KMS-11 (cell line): Measurements from ENCODE around the gene INVS.

Experiments
- H2AFZ ChIP-seq: fragments of 200-600 bp; sonication (generic); 2 replicates; pipeline ENCODE4 v1.6.1; 2016; ENCODE audit warnings: antibody characterized with exemption, mixed run types, low read depth
- H3K27ac ChIP-seq: fragments of 200-600 bp; sonication (generic); 2 replicates; pipeline ENCODE4 v1.6.1; 2016; ENCODE audit warnings: mild to moderate bottlenecking, mixed run types
- H3K27me3 ChIP-seq: fragments of 200-600 bp; sonication (generic); 2 replicates; pipeline ENCODE4 v1.6.1; 2017; ENCODE audit warnings: mild to moderate bottlenecking, low read depth, mixed run types, moderate library complexity; ENCODE audit not compliant: insufficient read depth
- H3K36me3 ChIP-seq: fragments of 200-600 bp; sonication (generic); 2 replicates; pipeline ENCODE4 v1.6.1; 2017; ENCODE audit warnings: mild to moderate bottlenecking, mixed run types; ENCODE audit not compliant: insufficient read depth
- H3K4me1 ChIP-seq: fragments of 200-600 bp; sonication (generic); 2 replicates; pipeline ENCODE4 v1.6.1; 2016; ENCODE audit warnings: mild to moderate bottlenecking, low read depth, mixed run types; ENCODE audit not compliant: poor library complexity, severe bottlenecking
- H3K4me2 ChIP-seq: fragments of 200-600 bp; sonication (generic); 2 replicates; pipeline ENCODE4 v1.7.0; 2016; ENCODE audit warnings: mild to moderate bottlenecking, mixed run types
- H3K4me3 ChIP-seq: fragments of 200-600 bp; sonication (generic); IDR thresholded peaks from 2 replicates; pipeline ENCODE4 v1.6.1; 2017; ENCODE audit warnings: low read depth, low read length, mixed read lengths; ENCODE audit not compliant: insufficient read depth
- H3K79me2 ChIP-seq: fragments of 200-600 bp; sonication (generic); 2 replicates; pipeline ENCODE4 v1.6.1; 2016; ENCODE audit warnings: low read depth, mixed run types; ENCODE audit not compliant: insufficient read depth
- H3K9ac ChIP-seq: fragments of 200-600 bp; sonication (generic); 2 replicates; pipeline ENCODE4 v1.6.1; 2016; ENCODE audit warnings: mild to moderate bottlenecking, mixed run types
- H4K20me1 ChIP-seq: fragments of 200-600 bp; sonication (generic); 2 replicates; pipeline ENCODE4 v1.6.1; 2016; ENCODE audit warnings: mild to moderate bottlenecking, mixed run types; ENCODE audit not compliant: insufficient read depth
- TF ChIP-seq, protein P1 (sequence below): fragments of 200-600 bp; sonication (generic); conservative IDR thresholded peaks from 2 replicates; pipeline ENCODE4 v1.6.1; 2017; ENCODE audit warnings: low read depth, mild to moderate bottlenecking, antibody characterized with exemption, low read length, moderate library complexity, mixed read lengths

The INVS gene

DNA sequence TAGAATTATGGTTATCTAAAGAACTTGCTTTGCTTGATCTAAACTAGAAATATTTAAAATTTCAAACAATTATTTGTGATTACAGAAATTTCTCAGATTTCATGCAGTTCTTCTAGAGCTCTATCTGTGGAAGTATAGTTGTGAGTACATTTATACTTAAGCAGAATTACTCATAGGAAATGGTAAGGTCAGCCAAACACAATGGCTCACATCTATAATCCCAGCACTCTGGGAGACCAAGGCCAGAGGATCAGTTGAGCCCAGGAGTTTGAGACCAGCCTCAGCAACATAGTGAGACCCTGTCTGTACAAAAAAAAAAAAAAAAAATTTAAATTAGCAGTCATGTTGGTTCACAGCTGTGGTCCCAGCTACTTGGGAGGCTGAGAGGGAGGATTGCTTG, 71.0 kb downstream of the INVS start:
- no peak overlapping the region for H3K4me2 ChIP-seq
- no peaks in the 10 kb centered on the region for H3K36me3 ChIP-seq
- H3K4me1 ChIP-seq, result no peaks in the 10 kb centered on the region
- H3K9ac ChIP-seq, result no peak overlapping the region
- H3K27me3 ChIP-seq, result no peaks in the 10 kb centered on the region
- no peaks in the 10 kb centered on the region for H3K79me2 ChIP-seq
- H3K27ac ChIP-seq, result no peak overlapping the region
- TF ChIP-seq, protein P1, sequence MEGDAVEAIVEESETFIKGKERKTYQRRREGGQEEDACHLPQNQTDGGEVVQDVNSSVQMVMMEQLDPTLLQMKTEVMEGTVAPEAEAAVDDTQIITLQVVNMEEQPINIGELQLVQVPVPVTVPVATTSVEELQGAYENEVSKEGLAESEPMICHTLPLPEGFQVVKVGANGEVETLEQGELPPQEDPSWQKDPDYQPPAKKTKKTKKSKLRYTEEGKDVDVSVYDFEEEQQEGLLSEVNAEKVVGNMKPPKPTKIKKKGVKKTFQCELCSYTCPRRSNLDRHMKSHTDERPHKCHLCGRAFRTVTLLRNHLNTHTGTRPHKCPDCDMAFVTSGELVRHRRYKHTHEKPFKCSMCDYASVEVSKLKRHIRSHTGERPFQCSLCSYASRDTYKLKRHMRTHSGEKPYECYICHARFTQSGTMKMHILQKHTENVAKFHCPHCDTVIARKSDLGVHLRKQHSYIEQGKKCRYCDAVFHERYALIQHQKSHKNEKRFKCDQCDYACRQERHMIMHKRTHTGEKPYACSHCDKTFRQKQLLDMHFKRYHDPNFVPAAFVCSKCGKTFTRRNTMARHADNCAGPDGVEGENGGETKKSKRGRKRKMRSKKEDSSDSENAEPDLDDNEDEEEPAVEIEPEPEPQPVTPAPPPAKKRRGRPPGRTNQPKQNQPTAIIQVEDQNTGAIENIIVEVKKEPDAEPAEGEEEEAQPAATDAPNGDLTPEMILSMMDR, result no peak
- H2AFZ ChIP-seq, result no peak overlapping the region
- H4K20me1 ChIP-seq, result no peaks in the 10 kb centered on the region
- H3K4me3 ChIP-seq, result no peak overlapping the region

DNA sequence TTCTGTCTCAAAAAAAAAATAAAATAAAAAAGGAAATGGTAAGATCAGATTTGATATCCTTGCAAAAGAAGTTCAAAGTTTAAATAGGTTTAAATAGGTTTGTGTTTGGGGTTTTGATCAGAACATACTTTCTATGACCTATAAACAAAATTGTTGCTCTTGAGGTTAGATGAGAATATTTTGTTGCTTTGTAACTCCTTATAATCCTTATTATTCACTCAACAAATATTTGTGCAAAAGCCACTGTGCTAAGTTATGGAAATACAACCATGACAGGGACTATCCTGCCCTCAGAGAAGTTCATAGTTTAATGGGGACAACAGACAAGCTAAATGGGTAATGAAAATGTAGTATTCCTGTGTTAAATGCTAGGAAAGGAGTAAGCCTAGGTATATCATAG, 71.5 kb downstream of the INVS start:
- no peaks in the 10 kb centered on the region for H4K20me1 ChIP-seq
- no peak overlapping the region for H3K9ac ChIP-seq
- H3K4me3 ChIP-seq, result no peak overlapping the region
- no peaks in the 10 kb centered on the region for H3K79me2 ChIP-seq
- H3K27me3 ChIP-seq, result no peaks in the 10 kb centered on the region
- H3K36me3 ChIP-seq, result no peaks in the 10 kb centered on the region
- TF ChIP-seq, protein P1, result no peak
- no peak overlapping the region for H2AFZ ChIP-seq
- H3K27ac ChIP-seq, result no peak overlapping the region
- H3K4me2 ChIP-seq, result no peak overlapping the region
- H3K4me1 ChIP-seq, result no peaks in the 10 kb centered on the region

DNA sequence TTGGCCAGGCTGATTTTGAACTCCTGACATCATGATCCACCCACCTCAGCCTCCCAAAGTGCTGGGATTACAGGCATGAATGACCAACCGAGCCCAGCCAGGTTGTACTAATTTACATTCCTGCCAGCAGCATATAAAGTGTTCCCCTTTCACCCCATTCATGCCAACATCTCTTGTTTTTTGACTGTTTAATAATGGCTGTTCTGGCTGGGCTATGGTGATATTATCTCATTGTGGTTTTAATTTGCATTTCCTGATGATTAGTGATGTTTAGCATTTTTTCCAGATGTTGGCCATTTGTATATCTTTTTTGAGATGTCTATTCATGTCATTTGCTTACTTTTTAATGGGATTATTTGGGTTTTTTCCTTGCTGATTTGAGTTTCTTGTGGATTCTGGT, 87.3 kb downstream of the INVS start:
- Histone ChIP-seq H3K9ac (no peak overlapping the region), H3K4me1 (no peaks in the 10 kb centered on the region), H4K20me1 (no peaks in the 10 kb centered on the region), H3K36me3 (no peaks in the 10 kb centered on the region), H2AFZ (no peak overlapping the region), H3K79me2 (no peaks in the 10 kb centered on the region), H3K4me2 (no peak overlapping the region), H3K27me3 (no peaks in the 10 kb centered on the region), H3K4me3 (no peak overlapping the region), H3K27ac (no peak overlapping the region)
- TF ChIP-seq, protein P1, result no peak

DNA sequence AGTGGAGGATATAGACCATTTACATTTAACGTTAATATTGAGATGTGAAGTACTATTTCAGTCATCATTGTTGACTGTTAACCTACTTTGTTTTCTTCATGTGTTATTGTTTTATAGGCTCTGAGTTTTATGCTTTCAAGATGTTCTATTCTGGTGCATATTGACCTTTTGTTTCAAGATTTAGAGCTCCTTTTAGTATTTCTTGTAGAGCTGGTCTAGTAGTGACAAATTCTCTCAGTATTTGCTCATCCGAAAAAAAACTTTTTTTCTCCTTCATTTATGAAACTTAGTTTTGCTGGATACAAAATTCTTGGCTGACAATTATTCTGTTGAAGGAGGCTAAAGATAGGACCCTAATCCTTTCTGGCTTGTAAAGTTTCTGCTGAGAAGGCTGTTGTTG, 91.3 kb downstream of the INVS start:
- H4K20me1 ChIP-seq, result no peaks in the 10 kb centered on the region
- H3K4me1 ChIP-seq, result no peaks in the 10 kb centered on the region
- no peak overlapping the region for H3K27ac ChIP-seq
- H3K9ac ChIP-seq, result no peak overlapping the region
- H3K4me2 ChIP-seq, result no peak overlapping the region
- TF ChIP-seq, protein P1, result no peak
- no peaks in the 10 kb centered on the region for H3K36me3 ChIP-seq
- no peak overlapping the region for H3K4me3 ChIP-seq
- no peaks in the 10 kb centered on the region for H3K27me3 ChIP-seq
- no peak overlapping the region for H2AFZ ChIP-seq
- H3K79me2 ChIP-seq, result no peaks in the 10 kb centered on the region

DNA sequence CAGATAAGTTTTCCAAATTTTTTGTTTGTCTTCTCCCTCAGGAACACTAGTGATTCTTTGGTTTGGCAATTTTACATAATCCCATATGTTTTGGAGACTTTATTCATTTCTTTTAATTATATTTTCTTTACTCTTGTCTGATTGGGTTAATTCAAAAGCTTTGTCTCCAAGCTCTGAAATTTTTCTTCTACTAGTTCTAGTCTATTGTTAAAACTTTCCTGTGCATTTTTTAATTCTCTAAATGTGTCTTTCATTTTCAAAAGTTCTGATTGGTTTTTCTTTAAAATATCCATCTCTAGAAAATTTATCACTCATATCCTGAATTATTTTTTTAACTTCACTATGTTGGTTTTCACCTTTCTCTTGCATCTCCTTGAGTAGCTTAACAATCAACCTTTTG, 92.2 kb downstream of the INVS start:
- H4K20me1 ChIP-seq, result no peaks in the 10 kb centered on the region
- no peak overlapping the region for H3K4me2 ChIP-seq
- H3K27ac ChIP-seq, result no peak overlapping the region
- no peaks in the 10 kb centered on the region for H3K79me2 ChIP-seq
- H3K36me3 ChIP-seq, result no peaks in the 10 kb centered on the region
- TF ChIP-seq, protein P1, result no peak
- H3K9ac ChIP-seq, result no peak overlapping the region
- no peaks in the 10 kb centered on the region for H3K4me1 ChIP-seq
- no peak overlapping the region for H2AFZ ChIP-seq
- no peak overlapping the region for H3K4me3 ChIP-seq
- no peaks in the 10 kb centered on the region for H3K27me3 ChIP-seq
